AG09309 (cell line): ENCODE data around the gene LAMA5.

Experiments
- DNase-seq: peaks from one replicate; pipeline ENCODE4 v3.0.0-alpha.2; 2010; ENCODE audit warnings: low read depth
- H3K4me3 ChIP-seq: 2 replicates; pipeline ENCODE4 v1.5.1; 2011; ENCODE audit warnings: mild to moderate bottlenecking, low read depth, low read length, moderate library complexity; ENCODE audit not compliant: control insufficient read depth
- CTCF ChIP-seq: IDR thresholded peaks from 2 replicates; pipeline ENCODE4 v1.5.1; 2011; ENCODE audit warnings: mild to moderate bottlenecking, low read depth, low read length, inconsistent platforms; ENCODE audit not compliant: insufficient read depth, control insufficient read depth; ENCODE audit errors: missing control alignments

LAMA5 gene

GRCh38 chr20:62272200-62272599 is 94.9 kb downstream of the LAMA5 start:
- H3K4me3 ChIP-seq, result no peak overlapping the region
- TF ChIP-seq CTCF, result no peak
- no peak for DNase-seq

DNA sequence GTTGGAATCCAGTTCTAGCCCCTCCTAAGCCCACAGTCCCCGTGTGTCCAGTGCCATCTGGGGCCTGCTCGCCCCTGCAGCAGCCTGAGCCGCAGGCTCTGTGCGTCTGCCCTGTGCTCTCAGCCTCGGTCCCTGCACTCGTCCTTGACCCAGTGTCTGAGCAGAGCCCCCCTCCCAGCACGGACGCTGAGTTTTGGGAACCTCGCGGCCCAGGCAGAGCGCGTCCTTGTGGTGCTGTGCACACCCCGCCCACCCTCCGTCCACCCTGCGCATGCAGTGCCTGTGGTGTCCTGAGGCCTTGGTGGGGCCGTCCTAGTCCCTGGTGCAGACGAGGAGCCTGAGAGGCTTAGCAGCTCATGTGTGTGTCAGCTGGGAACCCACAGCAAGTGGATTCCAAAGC is 97.2 kb downstream of the LAMA5 start:
- no peak for TF ChIP-seq CTCF
- no peak overlapping the region for H3K4me3 ChIP-seq
- no peak for DNase-seq

DNA sequence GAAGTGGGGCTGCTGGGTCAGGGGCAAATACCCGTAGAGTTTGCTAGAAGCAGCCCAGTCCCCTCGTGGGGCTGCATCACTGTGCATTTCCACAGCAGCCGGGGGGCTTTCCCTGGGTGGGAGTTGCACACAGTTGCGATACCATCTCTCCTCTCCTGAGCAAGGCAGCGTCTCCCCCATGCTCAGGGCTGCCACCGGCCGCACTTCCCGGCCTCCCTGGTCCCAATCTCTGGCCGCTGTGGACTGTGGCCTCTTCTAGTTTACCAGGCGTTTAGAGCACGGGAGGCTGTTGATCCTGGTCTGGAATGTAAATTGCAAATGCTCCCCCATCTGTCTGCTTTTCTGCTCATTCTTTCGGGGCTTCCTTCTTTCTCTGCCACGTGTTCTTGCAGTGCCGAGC is 97.7 kb downstream of the LAMA5 start:
- no peak for TF ChIP-seq CTCF
- no peak for DNase-seq
- no peak overlapping the region for H3K4me3 ChIP-seq

- TF ChIP-seq CTCF, result no peak
- no peak for DNase-seq
- no peak overlapping the region for H3K4me3 ChIP-seq
Observed at GRCh38 chr20:62268228-62268900, 98.7 kb downstream of the LAMA5 start.

- H3K4me3 ChIP-seq, result no peak overlapping the region
- TF ChIP-seq CTCF, result no peak
- no peak for DNase-seq
Observed at GRCh38 chr20:62267543-62267942, 99.6 kb downstream of the LAMA5 start.

GRCh38 chr20:62266851-62267250 is 100.3 kb downstream of the LAMA5 start:
- DNase-seq, result no peak
- no peak overlapping the region for H3K4me3 ChIP-seq
- no peak for TF ChIP-seq CTCF
